Brain microvascular endothelial cell (primary cell): Measurements from ENCODE around the gene C1QTNF3.

ENCODE experiments used
- DNase-seq: peaks from one replicate; pipeline ENCODE4 v3.0.0-alpha.2; 2020
- H3K27ac ChIP-seq: fragments of 250-450 bp; sonication (Bioruptor Pico); 2 replicates; pipeline ENCODE4 v1.5.1; 2020; ENCODE audit warnings: mild to moderate bottlenecking, moderate library complexity
- H3K27me3 ChIP-seq: fragments of 250-450 bp; sonication (Bioruptor Pico); replicated peaks from 2 replicates; pipeline ENCODE4 v1.5.1; 2020; ENCODE audit warnings: mild to moderate bottlenecking
- H3K36me3 ChIP-seq: fragments of 250-450 bp; sonication (Bioruptor Pico); replicated peaks from 2 replicates; pipeline ENCODE4 v1.5.1; 2020; ENCODE audit warnings: mild to moderate bottlenecking
- H3K4me3 ChIP-seq: 2 replicates; pipeline ENCODE4 v1.5.1; 2011; ENCODE audit warnings: low read depth, mild to moderate bottlenecking, control low read depth, low read length, moderate library complexity
- in situ Hi-C: cut with HindIII; loops from 2 replicates; pipeline ENCODE4 v1.10.0; 2017; ENCODE audit warnings: low sequenced_read_pairs, low pct_ligation_motif_present
- TF ChIP-seq, protein P1 (sequence below): IDR thresholded peaks from 2 replicates; pipeline ENCODE4 v1.5.1; 2011; ENCODE audit warnings: low read depth, mild to moderate bottlenecking, moderate library complexity, low read length, control low read depth, inconsistent platforms; ENCODE audit errors: missing control alignments

The C1QTNF3 gene

DNA sequence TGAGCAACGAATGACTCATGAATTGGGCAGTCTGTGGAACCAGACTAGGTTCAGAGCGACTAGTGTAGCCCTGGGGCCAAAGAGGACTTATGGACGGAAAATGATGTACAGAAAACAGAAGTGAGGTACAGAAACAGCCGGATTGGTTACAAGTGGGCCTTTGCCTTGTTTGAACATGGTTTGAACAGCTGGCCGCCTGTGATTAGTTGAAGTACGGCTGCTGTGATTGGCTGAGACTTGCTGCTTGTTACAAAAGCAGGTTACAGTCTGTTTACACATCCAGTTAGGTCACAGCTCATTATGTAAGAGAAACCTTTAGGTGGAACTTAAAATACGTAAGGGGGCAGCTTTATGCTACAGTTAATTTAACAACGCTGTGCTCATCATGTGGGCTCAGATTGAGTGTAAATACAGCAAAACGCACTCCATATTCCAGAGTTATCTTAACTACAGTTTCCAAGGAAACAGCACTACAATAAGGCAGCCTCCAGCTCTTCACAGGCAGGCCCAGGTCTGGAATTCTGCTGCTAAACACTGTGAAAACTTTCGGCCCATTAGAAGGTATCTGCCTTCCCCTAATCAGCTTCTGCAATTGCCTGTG is 41.7 kb downstream of the C1QTNF3 start:
- DNase-seq: no peak
- Histone ChIP-seq H3K4me3 (no peak overlapping the region), H3K27me3 (no peaks in the 10 kb centered on the region), H3K27ac (no peak overlapping the region), H3K36me3 (no peaks in the 10 kb centered on the region)
- in situ Hi-C loops: no loop called here
- TF ChIP-seq, protein P1, sequence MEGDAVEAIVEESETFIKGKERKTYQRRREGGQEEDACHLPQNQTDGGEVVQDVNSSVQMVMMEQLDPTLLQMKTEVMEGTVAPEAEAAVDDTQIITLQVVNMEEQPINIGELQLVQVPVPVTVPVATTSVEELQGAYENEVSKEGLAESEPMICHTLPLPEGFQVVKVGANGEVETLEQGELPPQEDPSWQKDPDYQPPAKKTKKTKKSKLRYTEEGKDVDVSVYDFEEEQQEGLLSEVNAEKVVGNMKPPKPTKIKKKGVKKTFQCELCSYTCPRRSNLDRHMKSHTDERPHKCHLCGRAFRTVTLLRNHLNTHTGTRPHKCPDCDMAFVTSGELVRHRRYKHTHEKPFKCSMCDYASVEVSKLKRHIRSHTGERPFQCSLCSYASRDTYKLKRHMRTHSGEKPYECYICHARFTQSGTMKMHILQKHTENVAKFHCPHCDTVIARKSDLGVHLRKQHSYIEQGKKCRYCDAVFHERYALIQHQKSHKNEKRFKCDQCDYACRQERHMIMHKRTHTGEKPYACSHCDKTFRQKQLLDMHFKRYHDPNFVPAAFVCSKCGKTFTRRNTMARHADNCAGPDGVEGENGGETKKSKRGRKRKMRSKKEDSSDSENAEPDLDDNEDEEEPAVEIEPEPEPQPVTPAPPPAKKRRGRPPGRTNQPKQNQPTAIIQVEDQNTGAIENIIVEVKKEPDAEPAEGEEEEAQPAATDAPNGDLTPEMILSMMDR: no peak

DNA sequence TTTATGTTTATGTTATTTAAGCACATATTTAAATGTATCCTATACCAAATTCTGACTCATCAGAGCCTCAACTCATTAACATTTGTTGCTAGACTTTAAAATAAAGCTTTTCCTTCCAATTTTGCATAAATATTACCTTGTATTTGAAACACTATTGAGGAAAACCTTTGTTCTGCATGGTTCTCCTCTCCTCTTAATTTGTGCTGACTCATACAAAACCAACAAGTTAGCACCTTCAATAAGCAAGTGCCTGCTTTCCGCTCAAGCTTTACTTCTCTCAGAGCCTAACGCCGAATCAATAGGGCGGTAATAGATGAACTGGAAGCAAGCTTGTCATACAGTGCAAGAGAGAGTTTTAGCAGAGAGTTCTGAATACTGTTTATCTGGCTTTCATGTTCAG is 43.0 kb downstream of the C1QTNF3 start:
- H3K27me3 ChIP-seq: no peaks in the 10 kb centered on the region
- no peak overlapping the region for H3K27ac ChIP-seq
- no peak for DNase-seq
- H3K4me3 ChIP-seq: no peak overlapping the region
- no peaks in the 10 kb centered on the region for H3K36me3 ChIP-seq
- in situ Hi-C loops: no loop called here
- TF ChIP-seq, protein P1: no peak

DNA sequence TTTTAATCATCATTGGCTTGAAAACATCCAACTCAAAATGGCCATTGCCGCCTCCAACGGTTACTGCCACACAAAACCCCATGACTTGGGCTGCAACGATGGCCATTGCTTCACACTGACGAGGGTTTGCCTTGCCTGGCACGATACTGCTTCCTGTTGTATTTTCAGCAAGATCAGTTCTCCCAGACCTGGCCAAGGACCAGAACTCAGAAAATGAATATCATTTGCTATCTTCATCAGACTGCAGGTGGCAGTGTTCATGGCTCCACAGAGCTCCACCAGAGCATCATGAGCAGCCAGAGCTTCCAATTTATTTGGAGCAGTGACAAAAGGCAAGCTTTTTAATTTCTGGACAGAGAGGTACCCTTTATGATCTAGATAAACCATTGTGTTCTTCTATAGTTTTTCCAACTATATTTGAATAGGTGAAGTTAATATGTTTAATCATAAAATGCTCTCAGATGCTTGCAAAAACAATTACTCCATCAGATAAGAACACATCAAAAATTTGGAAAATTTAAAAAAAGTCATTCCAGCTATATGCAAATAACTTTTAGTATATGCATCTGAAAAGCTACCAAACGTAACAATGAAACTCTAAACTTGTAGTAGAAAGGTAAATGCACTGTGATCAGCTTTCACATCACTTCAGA is 45.6 kb downstream of the C1QTNF3 start:
- Histone ChIP-seq H3K4me3 (no peak overlapping the region), H3K36me3 (no peaks in the 10 kb centered on the region), H3K27ac (no peak overlapping the region), H3K27me3 (no peaks in the 10 kb centered on the region)
- TF ChIP-seq, protein P1: peak; percentile 81
- DNase-seq: peak; percentile 82
- in situ Hi-C loops: no loop called here

DNA sequence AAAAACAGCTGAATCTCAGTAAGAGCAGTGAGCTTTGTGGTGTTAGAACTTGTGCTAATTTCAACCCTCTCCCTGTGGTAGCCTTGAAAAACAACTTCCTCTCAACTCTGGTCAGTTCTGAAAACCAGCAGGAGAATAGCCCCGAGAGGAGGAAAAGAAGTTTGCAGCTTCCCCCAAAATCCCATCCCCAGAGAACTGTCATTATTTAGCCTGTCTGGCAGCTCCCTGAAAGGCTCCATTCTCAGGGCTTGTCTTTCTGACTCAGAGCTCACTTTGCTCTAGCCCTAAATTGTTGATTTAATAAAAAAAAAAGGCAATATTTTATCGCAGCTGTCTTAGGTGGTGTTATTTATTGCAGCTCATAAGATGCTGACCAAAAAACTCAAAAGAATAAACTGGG is 47.1 kb downstream of the C1QTNF3 start:
- H3K27ac ChIP-seq: no peak overlapping the region
- TF ChIP-seq, protein P1: no peak
- no peaks in the 10 kb centered on the region for H3K36me3 ChIP-seq
- H3K4me3 ChIP-seq: no peak overlapping the region
- in situ Hi-C loops: no loop called here
- no peaks in the 10 kb centered on the region for H3K27me3 ChIP-seq
- DNase-seq: no peak

DNA sequence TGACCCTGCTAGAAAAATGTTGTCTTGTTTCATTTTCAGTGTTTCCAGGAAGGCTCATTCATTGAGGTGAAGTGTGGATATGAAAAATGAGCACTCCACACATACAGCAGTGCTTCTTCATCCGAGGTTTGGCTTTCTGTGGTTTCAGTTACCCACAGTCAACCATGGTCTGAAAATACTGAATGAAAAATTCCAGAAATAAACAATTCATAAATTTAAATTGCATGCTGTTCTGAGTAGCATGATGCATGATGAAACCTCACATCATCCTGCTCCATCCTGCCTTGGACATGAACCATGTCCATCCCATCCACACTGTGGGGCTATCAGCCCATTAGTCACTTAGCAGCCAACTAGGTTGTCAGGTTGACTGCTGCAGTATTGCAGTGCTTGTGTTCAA is 48.2 kb downstream of the C1QTNF3 start:
- H3K4me3 ChIP-seq: no peak overlapping the region
- no peak for DNase-seq
- no peak overlapping the region for H3K27ac ChIP-seq
- H3K36me3 ChIP-seq: no peaks in the 10 kb centered on the region
- in situ Hi-C loops: no loop called here
- TF ChIP-seq, protein P1: peak; percentile 35
- no peaks in the 10 kb centered on the region for H3K27me3 ChIP-seq

DNA sequence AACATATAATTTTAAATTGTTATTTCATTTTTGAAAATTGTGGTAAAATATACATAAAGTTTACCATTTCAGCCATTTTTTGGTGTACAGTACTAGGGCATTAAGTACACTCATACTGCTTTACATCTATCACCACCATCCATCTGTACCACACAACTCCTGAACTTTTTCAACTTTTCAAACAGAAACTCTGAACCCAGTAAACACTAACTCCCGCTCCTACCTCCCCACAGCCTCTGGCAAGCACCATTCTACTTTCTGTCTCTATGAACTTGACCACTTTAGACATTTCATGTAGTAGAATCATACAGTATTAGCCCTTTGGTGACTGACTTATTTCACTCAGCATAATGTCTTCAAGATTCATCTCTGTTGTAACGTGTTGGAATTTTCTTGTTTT is 50.1 kb downstream of the C1QTNF3 start:
- Histone ChIP-seq H3K27ac (no peak overlapping the region), H3K27me3 (no peaks in the 10 kb centered on the region), H3K4me3 (no peak overlapping the region), H3K36me3 (peaks cover 5% of the 10 kb centered on the region)
- no peak for DNase-seq
- TF ChIP-seq, protein P1: no peak
- in situ Hi-C loops: no loop called here
